HG03280 (cell line): ENCODE results near the gene HNRNPM.
"Not testable (repeated sequence)": the region's sequence is repeated elsewhere in the genome, so short reads cannot be mapped to it uniquely, and the experiment has no call there.

Source experiments
- ATAC-seq: cut with Tn5 transposase; IDR thresholded peaks from one replicate; pipeline ENCODE4 v1.9.1; 2021; ENCODE audit warnings: mild to moderate bottlenecking, moderate library complexity; ENCODE audit not compliant: unreplicated experiment

HNRNPM gene, protein sequence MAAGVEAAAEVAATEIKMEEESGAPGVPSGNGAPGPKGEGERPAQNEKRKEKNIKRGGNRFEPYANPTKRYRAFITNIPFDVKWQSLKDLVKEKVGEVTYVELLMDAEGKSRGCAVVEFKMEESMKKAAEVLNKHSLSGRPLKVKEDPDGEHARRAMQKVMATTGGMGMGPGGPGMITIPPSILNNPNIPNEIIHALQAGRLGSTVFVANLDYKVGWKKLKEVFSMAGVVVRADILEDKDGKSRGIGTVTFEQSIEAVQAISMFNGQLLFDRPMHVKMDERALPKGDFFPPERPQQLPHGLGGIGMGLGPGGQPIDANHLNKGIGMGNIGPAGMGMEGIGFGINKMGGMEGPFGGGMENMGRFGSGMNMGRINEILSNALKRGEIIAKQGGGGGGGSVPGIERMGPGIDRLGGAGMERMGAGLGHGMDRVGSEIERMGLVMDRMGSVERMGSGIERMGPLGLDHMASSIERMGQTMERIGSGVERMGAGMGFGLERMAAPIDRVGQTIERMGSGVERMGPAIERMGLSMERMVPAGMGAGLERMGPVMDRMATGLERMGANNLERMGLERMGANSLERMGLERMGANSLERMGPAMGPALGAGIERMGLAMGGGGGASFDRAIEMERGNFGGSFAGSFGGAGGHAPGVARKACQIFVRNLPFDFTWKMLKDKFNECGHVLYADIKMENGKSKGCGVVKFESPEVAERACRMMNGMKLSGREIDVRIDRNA

GRCh38 chr19:8444677-8445487 is at the start of gene HNRNPM:
HNRNPM (plus strand) TSS chr19:8444975; CDS start chr19:8444999, 24 bp downstream.
- peak; percentile 91 for ATAC-seq

GRCh38 chr19:8395621-8396082 is 49.1 kb upstream of the HNRNPM start:
- ATAC-seq, result no peak

GRCh38 chr19:8396185-8396562 is 48.6 kb upstream of the HNRNPM start:
- ATAC-seq, result no peak

DNA sequence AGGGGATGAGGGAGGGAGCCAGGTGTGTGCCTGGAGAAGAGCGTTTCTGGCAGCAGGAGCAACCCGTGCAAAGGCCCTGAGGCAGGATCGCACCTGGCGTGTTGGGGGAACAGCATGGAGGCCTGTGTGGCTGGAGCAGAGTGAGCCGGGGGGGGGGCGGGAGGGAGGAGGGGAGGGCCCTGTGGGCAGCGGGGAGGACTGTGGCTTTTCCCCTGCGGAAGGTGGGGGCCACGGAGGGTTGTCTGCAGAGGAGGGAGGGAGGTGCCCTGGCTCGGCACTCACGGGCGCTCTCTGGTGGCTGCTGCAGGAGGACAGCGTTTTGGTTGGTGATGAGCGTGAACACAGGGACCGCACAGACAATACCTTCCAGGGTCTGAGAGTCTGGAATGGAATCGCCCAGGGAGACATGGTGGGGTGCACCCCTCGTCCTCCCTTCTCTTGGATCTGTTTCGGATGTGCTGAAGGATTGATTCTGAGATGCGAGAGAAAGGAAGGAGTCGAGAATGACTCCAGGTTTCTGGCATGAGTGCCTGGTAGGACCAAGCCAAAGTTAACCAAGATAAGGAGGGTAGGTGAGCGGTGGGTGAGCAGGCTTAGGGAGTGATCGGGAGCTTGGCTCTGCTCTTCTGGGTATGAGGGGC is 48.1 kb upstream of the HNRNPM start:
- ATAC-seq, result no peak

GRCh38 chr19:8397271-8397670 is 47.5 kb upstream of the HNRNPM start:
- ATAC-seq, result no peak

DNA sequence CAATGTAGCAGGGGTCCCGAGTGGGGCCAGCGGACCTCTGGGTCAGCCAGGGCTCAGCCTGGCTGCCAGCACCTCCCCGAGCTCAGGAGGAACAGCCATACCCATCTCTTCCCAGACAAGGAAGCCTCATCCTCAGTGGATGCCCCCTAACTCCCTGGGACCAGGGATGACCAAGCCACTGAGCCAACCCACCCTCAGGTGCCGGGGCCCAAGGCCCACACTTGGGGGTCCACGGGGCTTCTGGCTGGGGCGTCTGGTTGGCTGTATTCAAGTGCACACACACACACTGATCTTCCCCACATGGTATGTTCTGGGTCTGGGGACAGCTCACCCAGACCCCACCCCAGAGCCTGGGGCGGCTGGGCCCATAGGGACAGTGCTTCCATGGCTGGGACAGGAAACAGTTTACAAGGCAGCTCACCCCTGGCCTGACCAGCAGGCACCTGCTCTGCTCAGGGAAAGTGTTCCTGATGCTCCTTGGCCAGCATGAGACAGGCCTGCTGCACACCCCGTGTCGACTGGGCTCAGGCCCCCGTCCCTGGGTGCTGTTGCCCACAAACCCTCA is 46.9 kb upstream of the HNRNPM start:
- ATAC-seq, result no peak

DNA sequence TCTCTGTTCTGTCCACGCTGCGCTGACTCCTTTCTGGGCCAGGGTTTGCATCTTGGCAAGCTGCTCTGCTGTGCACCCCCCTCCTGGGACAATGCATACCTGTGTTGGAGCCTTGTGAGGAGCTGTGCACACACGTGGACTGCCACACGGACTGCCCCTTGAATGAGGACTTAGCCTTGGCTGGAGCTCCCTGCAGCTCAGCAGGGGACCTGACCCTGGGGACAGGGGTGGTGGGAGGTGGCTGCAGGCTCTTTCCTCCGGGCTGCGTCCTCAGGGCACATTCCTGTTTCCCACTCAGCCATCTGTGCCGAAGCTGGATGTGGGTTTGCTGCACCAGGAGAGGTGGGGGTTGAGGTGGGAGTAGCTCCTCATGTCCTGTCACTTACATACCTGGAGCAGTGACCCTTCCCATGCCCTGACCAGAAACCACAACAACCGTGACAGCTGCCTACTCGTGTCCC is 46.4 kb upstream of the HNRNPM start:
- no peak for ATAC-seq

DNA sequence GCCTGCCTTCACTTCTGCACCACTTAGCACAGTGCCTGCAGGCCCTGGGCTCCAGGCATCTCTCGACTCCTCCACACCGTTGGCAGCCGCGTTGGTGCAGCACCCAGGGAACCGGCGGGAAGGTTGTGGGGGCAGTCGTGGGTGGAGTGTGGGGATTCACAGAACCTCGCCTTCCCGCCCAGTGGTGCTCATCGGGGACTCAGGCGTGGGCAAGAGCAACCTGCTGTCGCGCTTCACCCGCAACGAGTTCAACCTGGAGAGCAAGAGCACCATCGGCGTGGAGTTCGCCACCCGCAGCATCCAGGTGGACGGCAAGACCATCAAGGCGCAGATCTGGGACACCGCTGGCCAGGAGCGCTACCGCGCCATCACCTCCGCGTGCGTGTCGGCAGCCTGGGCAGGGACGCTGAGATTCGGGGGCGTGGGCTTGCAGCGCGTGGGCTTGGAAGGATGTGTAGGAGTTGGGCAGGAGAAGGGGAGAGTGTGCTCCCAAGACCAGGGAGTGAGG is 45.0 kb upstream of the HNRNPM start:
- ATAC-seq, result no peak

GRCh38 chr19:8401981-8402411 is 42.8 kb upstream of the HNRNPM start:
- ATAC-seq, result no peak

DNA sequence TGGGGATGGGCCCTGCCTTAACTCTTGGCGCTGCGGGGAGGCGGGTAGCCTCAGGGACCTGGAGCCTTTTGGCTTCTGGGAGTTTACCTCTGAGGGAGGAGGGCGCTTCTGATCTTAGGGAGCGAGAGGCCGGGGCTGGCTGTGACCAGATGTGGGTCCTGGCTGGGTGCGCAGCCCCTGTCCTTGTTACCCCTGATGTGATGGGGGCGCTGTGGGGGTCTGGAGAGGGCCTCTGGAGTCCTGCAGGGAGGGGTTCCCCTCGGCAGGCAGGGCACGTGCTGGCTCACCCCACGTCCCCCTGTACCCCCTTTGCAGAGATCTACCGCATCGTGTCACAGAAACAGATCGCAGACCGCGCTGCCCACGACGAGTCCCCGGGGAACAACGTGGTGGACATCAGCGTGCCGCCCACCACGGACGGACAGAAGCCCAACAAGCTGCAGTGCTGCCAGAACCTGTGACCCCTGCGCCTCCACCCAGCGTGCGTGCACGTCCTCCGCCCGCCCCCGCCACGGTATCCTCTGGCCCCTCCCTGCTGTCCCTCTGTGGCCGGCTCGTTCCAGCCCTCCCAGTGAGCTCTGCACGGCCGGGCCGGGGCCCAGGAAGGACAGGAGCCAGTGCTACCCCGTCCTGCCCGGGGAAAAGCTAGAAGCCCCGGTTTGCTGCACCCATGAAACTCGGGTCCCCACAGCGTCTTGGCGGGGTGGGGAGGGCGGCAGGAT is 41.5 kb upstream of the HNRNPM start:
- ATAC-seq, result no peak

DNA sequence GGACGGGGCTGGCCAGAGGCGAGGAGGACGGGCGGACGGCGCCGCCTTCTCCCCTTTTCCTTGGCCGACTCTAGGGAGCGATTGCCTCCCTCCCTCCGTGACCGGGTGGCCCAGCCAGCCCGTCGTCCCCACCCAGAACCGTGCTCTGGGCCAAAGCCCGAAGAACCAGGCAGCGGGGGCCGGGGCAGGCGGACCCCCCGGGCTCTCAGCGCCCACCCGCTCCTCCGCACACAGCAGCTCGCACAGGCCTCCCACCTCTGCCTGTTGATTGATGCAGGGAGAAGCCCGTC is 41.0 kb upstream of the HNRNPM start:
- ATAC-seq, result no peak

DNA sequence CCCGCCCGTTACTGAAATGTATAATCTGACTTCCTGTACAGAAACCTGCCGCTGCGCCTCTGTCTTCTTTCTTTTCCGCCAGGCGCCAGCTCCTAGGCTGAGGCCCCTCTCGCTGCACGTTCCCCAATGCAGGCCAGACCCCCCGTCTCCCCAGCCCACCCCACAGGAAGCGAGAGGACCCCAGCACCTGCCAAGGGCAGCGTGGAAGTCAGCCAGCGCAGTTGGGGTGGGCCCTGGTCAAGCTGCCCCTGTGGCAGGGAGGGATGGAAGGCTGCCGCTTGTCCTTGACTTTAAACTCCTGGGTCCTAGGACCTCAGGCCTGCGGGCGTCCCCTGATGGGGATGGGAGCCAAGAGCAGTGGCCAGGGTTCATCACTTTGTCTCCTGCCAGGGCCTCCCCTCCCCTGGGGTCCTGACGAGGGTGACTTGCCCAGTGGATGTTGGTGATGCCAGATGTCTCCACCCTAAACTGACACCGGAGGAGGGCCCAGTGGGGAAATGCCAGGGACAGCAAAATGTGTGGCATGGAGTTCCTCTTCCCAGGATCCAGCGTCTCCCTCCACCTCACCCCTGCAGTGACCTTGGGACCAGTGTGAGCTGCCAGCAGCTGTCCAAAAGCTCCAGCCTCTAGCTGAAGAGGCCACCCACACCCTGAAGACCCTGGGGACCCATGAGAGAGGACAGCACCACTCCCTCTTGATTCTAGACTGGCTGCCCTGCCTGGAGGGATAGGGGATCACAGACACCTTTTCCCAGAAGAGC is 40.2 kb upstream of the HNRNPM start:
- no peak for ATAC-seq

DNA sequence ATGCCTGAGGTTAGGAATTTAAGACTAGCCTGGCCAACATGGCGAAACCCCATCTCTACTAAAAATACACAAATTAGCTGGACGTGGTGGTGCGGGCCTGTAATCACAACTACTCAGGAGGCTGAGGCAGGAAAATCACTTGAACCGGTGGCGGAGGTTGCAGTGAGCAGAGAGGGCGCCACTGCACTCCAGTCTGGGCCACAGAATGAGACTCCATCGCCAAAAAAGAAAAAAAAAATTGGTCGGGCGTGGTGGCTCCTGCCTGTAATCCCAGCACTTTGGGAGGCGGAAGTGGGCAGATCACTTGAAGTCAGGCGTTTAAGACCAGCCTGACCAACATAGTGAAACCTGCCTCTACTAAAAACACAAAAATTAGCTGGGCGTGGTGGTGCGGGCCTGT is 34.1 kb upstream of the HNRNPM start:
- ATAC-seq, result not testable (repeated sequence)

DNA sequence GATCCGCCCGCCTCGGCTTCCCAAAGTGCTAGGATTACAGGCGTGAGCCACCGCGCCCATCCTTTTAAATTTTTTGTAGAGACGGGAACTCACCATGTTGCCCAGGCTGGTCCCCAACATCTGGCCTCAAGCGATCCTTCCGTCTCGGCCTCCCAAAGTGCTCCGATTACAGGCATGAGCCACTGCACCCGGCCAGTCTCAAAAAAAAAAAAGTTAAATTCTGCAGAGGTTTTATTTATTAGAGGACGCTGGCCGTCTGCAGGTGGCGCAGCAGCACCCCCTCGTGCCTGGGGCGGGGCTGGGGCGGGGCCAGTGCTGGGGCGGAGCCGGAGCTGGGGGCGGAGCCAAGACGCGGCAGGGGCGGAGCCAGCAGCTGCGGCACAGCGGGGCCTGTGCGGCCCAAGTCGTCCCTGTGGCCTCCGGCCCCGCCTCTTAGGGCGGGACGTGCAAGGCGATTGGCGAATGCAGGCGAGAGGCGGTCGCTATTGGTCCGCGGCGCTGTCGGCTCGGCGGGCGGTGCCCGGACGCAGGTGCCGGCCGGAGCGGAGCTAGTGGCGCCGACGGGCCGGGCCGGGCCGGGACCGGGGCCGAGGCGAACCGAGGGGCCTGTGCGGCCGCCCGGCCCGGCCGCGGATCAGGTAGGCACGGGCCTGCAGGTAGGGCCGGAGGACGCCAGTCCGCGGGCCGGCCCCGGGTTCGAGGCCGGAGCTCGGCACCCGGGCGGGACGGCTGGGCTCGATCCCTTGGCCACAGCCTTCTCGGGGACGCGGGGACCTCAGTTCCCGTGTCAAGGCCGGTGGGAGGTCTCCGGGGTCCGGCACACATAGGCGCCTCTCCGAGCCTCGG is 31.8 kb upstream of the HNRNPM start, which contains the start of gene MARCHF2:
TSS of gene MARCHF2 (plus strand) at position 523 of the 846 bp plus-strand sequence. CDS start 8,536 bp downstream, outside the sequence.
- peak; percentile 99 for ATAC-seq

- no peak for ATAC-seq
Measured at GRCh38 chr19:8413629-8413995, 31.2 kb upstream of the HNRNPM start.

GRCh38 chr19:8416796-8417195 is 28.0 kb upstream of the HNRNPM start:
- ATAC-seq, result no peak

DNA sequence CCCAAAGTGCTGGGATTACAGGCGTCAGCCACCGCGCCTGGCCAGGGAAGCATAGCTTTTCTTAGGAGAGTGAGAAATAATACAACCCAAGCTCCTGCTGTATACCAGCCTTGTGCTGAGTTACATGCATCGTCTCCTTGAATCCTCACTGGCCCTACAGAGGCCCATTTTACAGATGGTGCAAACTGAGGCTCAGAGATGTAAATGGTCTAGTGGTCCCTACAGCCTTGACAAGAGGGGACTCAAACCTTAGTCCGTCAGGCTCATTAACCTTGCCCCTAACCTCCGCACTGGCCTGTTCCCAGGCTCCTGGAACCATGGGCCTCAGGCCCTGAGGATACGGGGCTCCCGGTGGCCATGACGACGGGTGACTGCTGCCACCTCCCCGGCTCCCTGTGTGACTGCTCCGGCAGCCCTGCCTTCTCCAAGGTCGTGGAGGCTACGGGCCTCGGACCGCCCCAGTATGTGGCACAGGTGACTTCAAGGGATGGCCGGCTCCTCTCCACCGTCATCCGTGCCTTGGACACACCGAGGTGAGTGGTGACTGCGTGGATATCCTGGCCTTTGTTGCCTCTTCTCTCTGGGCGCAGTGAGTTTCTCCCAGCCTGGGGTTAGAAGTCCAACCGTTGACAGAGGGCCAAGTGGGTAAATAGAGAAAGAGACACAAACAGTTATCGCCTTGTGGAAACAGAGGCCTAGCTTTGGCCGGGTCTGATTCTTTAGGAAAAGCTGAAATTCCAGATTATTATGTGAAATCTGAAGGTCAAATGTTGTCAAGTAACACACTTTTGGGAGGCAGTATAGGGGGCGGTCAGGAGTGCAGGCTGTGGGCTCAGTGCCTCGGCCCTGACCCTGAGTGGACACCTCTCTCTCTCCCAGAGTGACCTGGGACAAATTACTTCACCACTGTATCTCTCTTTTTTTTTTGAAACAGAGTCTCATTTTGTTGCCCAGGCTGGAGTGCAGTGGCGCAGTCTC is 23.0 kb upstream of the HNRNPM start:
- no peak for ATAC-seq
